T-helper 2 cell treated with Interferon-gamma antibody and Interleukin-4, amounts not matched to agents 5 μg/mL and 100 μg/mL, for 36 hours (primary cell): ENCODE measurements around the gene COMTD1.
"Not testable (repeated sequence)": the region's sequence is repeated elsewhere in the genome, so short reads cannot be mapped to it uniquely, and the experiment has no call there.

Experiments used
- DNase-seq: peaks from one replicate; pipeline ENCODE4 v3.0.0; 2021; ENCODE audit warnings: low spot score
- H3K27ac Mint-ChIP-seq: one replicate; pipeline ENCODE4 v1.8.0; 2021; ENCODE audit warnings: mild to moderate bottlenecking, mixed read lengths
- H3K27me3 Mint-ChIP-seq: one replicate; pipeline ENCODE4 v1.8.0; 2021; ENCODE audit warnings: low read depth, mixed read lengths
- H3K36me3 Mint-ChIP-seq: one replicate; pipeline ENCODE4 v1.8.0; 2021; ENCODE audit warnings: low read depth, mixed read lengths
- H3K4me1 Mint-ChIP-seq: one replicate; pipeline ENCODE4 v1.8.0; 2021; ENCODE audit warnings: low read depth, mixed read lengths
- H3K4me3 Mint-ChIP-seq: one replicate; pipeline ENCODE4 v1.8.0; 2022; ENCODE audit warnings: mild to moderate bottlenecking, moderate library complexity, mixed read lengths
- H3K9me3 Mint-ChIP-seq: one replicate; pipeline ENCODE4 v1.8.0; 2021; ENCODE audit warnings: mixed read lengths

Gene COMTD1

GRCh38 chr10:75236178-75236825 lies 545 bp upstream of the COMTD1 start:
- Mint-ChIP-seq H3K9me3 (no peaks in the 10 kb centered on the region), H3K27ac (peak overlapping the region; percentile 80), H3K27me3 (no peaks in the 10 kb centered on the region), H3K4me1 (peaks cover 17% of the 10 kb centered on the region), H3K36me3 (peaks cover 19% of the 10 kb centered on the region), H3K4me3 (peak overlapping the region; percentile 47)
- DNase-seq: no peak

DNA sequence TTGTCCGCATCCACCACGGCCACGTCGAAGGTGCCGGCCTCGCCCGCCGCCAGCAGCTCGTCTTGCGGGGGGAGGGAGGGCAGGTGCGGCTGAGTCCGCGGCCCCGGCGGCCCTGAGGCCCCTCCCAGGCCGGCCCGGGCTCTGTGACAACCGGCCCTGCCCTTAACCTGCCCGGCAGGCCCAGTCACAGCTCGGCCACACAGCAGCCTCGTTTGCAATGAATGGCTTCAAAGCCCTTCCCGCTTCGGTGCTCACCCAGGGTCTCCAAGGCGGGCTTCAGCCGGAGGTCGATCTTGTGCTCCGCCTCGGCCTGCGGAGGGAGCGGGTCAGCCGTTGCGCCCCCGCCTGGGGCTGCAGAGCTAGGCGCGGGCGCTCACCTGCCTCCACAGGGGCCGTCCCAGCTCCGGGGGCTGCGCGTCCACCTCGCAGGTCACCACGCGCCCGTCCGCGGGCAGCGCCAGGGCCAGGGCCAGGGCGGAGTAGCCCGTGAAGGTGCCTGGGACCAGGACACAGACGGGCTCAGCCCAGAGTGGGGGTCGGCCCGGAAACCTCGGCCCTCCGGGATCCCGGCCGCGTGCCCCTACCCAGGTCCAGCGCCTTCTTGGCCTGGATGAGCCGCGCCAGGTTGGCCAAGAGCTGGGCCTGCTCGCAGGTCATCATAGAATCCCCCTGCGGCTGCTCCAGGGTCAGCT lies 928 bp downstream of the COMTD1 start:
- Mint-ChIP-seq H3K36me3 (peaks cover 28% of the 10 kb centered on the region), H3K4me3 (peak overlapping the region; percentile 83), H3K27me3 (no peaks in the 10 kb centered on the region), H3K4me1 (peaks cover 22% of the 10 kb centered on the region), H3K27ac (peak overlapping the region; percentile 88), H3K9me3 (no peaks in the 10 kb centered on the region)
- no peak for DNase-seq

DNA sequence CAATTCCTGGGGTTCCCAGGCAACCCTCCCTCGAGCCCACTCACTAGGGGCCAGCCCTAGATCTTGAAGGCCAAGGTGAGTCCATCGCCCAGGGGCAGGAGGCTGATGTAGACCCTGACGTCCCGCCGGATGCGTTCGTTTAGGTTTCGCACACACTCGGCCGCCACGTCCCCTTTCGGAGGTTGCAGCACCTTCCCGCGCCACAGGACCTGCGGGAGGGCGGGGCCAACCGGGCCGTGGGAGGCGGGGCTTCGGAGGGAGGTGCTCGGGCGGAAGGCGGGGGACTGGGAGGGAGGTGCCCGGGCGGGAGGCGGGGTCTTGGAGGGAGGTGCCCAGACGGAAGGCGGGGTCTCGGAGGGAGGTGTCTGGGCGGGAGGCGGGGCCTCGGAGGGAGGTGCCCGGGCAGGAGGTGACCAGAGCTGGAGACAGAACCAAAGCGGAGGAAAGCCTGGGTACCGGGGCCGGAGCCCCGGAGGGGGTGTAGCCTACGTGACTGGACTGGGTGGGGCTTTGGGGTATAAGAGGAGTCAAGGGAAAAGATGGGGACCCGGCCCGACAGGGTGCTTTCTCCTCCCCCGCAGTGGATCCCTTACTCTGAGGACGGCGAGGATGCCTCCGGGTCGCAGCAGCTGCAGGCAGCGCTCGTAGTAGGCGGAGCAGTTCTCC lies 1.6 kb downstream of the COMTD1 start:
- Mint-ChIP-seq H3K4me1 (peaks cover 24% of the 10 kb centered on the region), H3K4me3 (peak overlapping the region; percentile 83), H3K36me3 (peaks cover 30% of the 10 kb centered on the region), H3K9me3 (no peaks in the 10 kb centered on the region), H3K27ac (peak overlapping the region; percentile 88), H3K27me3 (no peaks in the 10 kb centered on the region)
- peak; percentile 94 for DNase-seq

GRCh38 chr10:75233444-75234016 lies 2.2 kb downstream of the COMTD1 start:
- no peaks in the 10 kb centered on the region for H3K9me3 Mint-ChIP-seq
- H3K27ac Mint-ChIP-seq: peak overlapping the region; percentile 88
- H3K4me3 Mint-ChIP-seq: peak overlapping the region; percentile 83
- DNase-seq: no peak
- H3K4me1 Mint-ChIP-seq: peaks cover 26% of the 10 kb centered on the region
- no peaks in the 10 kb centered on the region for H3K27me3 Mint-ChIP-seq
- peaks cover 35% of the 10 kb centered on the region for H3K36me3 Mint-ChIP-seq

DNA sequence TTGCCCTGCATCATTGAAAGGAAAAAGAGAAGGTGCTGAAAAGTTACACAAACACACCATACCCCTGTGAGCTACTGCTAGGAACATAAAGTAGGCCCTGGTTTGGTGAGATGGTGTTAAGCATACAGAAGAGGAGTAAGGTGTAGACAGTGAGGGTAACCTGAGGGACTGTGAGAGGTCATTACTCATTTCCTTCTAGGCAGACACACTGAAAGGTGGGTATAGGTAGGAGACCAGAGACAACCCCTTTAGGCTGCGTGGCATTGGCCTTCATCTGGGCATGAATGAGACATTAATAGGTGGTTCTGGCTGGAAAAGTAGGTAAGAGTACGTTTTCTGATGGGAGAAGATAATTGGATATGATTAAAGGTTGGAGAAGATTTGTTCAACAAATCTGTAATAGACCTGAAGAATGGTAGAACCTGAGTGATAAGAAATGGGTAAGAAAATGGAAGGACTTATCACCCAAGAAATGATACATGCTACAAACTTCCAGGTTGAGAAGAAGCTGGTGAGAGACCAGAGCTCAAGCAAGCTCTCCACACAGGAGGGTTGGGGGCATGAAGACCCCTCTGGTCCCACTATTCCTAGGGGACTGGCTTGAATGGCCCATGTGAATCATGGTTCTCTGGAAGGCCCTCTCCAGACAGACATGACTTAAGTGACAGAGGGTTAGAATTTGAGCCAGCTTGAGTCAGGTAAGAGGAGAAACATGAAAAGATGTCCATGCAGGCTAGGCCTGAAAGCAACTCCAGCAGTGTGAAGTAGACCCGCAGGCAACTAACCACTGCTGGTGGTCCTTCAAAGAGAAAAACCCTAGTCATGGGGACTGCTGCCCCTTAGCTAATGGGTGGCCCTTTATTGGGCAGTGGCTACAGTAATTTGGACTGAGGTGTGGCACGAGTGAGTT lies 3.8 kb downstream of the COMTD1 start:
- peaks cover 27% of the 10 kb centered on the region for H3K4me1 Mint-ChIP-seq
- peaks cover 39% of the 10 kb centered on the region for H3K36me3 Mint-ChIP-seq
- no peaks in the 10 kb centered on the region for H3K9me3 Mint-ChIP-seq
- H3K4me3 Mint-ChIP-seq: peak overlapping the region; percentile 11
- H3K27me3 Mint-ChIP-seq: no peaks in the 10 kb centered on the region
- DNase-seq: no peak
- peak overlapping the region; percentile 64 for H3K27ac Mint-ChIP-seq

DNA sequence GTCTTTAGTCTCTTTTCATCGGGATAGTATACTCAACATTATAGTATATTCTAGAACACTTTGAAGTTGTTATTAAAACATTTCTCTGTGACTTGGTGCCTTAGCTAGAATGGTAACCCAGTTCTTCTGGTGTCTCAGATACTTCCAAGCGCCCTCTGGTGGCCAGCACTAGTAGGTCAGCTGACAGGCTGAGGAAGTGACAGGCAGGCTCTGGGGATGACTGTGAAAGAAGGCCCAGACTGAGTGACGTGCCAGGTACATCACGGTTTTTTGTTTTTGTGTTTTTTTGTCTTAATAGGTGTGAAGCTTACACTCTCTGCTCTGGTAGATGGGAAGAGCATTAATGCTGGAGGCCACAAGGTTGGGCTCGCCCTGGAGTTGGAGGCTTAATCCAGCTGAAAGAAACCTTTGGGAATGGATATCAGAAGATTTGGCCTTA lies 5.1 kb downstream of the COMTD1 start:
- Mint-ChIP-seq H3K27me3 (no peaks in the 10 kb centered on the region), H3K27ac (peak overlapping the region; percentile 91), H3K9me3 (no peaks in the 10 kb centered on the region), H3K36me3 (peaks cover 40% of the 10 kb centered on the region), H3K4me1 (peaks cover 23% of the 10 kb centered on the region), H3K4me3 (no peak overlapping the region)
- DNase-seq: peak; percentile 86

- no peaks in the 10 kb centered on the region for H3K9me3 Mint-ChIP-seq
- H3K27ac Mint-ChIP-seq: no peak overlapping the region
- H3K27me3 Mint-ChIP-seq: no peaks in the 10 kb centered on the region
- no peak overlapping the region for H3K4me3 Mint-ChIP-seq
- no peak for DNase-seq
- peaks cover 44% of the 10 kb centered on the region for H3K36me3 Mint-ChIP-seq
- H3K4me1 Mint-ChIP-seq: peaks cover 26% of the 10 kb centered on the region
Observed at GRCh38 chr10:75229971-75230370, 5.8 kb downstream of the COMTD1 start.

GRCh38 chr10:75228834-75229233 lies 6.9 kb downstream of the COMTD1 start:
- no peak for DNase-seq
- no peaks in the 10 kb centered on the region for H3K27me3 Mint-ChIP-seq
- no peaks in the 10 kb centered on the region for H3K9me3 Mint-ChIP-seq
- H3K4me3 Mint-ChIP-seq: no peak overlapping the region
- peaks cover 50% of the 10 kb centered on the region for H3K36me3 Mint-ChIP-seq
- H3K4me1 Mint-ChIP-seq: peaks cover 33% of the 10 kb centered on the region
- no peak overlapping the region for H3K27ac Mint-ChIP-seq

DNA sequence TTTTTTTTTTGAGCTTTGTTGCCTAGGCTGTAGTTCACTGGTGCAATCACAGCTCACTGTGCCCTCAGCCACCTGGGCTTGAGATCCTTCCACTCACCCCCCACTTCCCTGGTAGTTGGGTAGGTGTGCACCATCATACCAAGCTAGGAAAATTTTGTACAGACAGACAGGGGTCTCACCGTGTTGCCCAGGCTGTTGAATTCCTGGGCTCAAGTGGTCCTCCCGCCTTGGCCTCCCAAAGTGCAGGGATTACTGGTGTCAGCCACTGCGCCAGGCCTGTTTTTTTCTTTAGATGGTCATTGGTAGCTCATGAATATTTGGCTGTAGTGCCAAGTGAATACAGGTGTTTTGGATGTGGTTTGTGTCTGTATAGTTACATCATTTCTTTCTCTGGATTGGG lies 7.5 kb downstream of the COMTD1 start:
- Mint-ChIP-seq H3K4me3 (no peak overlapping the region), H3K27me3 (no peaks in the 10 kb centered on the region), H3K27ac (no peak overlapping the region), H3K36me3 (peaks cover 52% of the 10 kb centered on the region), H3K9me3 (no peaks in the 10 kb centered on the region), H3K4me1 (peaks cover 33% of the 10 kb centered on the region)
- DNase-seq: no peak

GRCh38 chr10:75226656-75227055 lies 9.1 kb downstream of the COMTD1 start:
- Mint-ChIP-seq H3K36me3 (peaks cover 52% of the 10 kb centered on the region), H3K27ac (no peak overlapping the region), H3K27me3 (no peaks in the 10 kb centered on the region), H3K9me3 (no peaks in the 10 kb centered on the region), H3K4me1 (peaks cover 32% of the 10 kb centered on the region), H3K4me3 (no peak overlapping the region)
- DNase-seq: no peak

DNA sequence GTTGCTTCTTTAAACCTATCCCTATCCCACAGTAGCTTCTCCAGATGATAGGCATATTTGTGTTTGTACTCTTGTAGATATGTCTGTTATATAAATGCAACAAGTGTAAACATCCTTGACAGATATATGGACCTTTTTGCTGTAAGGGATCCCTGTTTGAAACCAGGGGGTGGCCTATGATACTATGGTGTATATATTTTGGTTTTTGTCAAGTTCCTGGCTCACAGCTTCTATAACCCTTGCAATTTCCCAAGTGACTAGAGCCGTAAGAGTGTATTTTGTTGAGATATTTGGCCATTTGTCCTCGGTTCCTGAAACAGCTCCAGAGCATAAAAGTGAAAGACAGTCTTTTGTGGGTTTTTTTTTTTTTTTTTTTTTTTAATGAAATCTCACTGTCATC lies 9.7 kb downstream of the COMTD1 start:
- no peak overlapping the region for H3K4me3 Mint-ChIP-seq
- H3K9me3 Mint-ChIP-seq: no peaks in the 10 kb centered on the region
- peaks cover 51% of the 10 kb centered on the region for H3K36me3 Mint-ChIP-seq
- H3K27ac Mint-ChIP-seq: no peak overlapping the region
- DNase-seq: no peak
- H3K4me1 Mint-ChIP-seq: peaks cover 31% of the 10 kb centered on the region
- no peaks in the 10 kb centered on the region for H3K27me3 Mint-ChIP-seq

- Mint-ChIP-seq H3K27me3 (no peaks in the 10 kb centered on the region), H3K27ac (no peak overlapping the region), H3K9me3 (no peaks in the 10 kb centered on the region), H3K4me1 (peaks cover 25% of the 10 kb centered on the region), H3K4me3 (no peak overlapping the region), H3K36me3 (peaks cover 53% of the 10 kb centered on the region)
- DNase-seq: no peak
Observed at GRCh38 chr10:75223507-75223906, 12.2 kb downstream of the COMTD1 start.

DNA sequence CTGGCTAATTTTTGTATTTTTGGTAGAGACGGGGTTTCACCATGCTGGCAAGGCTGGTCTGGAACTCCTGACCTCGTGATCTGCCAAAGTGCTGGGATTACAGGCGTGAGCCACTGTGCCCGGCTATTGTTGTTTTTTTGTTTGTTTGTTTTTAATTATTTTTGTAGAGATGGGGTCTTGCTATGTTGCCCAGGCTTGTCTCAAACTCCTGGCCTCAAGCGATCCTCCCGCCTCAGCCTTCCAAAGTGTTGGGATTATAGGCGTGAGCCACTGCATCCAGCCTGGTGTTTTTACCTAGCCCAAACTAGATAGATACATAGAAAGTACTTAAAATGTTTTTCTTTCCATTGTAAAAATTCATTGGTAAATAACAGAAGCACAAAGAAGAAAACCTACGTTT lies 14.3 kb downstream of the COMTD1 start:
- H3K4me3 Mint-ChIP-seq, H3K27me3 Mint-ChIP-seq, H3K27ac Mint-ChIP-seq, DNase-seq, H3K9me3 Mint-ChIP-seq: not testable (repeated sequence)
- peaks cover 27% of the 10 kb centered on the region for H3K4me1 Mint-ChIP-seq
- peaks cover 62% of the 10 kb centered on the region for H3K36me3 Mint-ChIP-seq
